ENCODE data around the gene KDM5B.

Gene KDM5B

DNA sequence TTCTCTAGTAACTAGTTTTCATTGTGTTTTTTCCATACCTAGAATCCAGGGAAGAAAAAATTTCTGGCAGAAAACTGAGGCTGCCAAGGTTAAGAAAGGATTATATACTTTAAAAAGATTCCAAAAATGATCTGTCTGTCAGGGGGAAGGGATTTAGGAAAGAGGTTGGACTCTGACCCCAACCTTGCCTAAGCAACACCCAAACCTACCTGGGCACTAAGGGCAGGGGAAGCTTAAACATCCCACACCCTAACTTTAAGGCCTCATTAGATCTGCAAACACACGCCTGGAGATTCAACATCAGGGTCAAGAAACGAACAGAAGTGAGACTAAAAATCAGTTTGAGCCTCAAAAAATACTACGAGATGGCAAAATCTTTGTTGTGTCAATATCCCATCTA lies 19.4 kb downstream of the KDM5B start:
- TF ChIP-seq, protein P1, sequence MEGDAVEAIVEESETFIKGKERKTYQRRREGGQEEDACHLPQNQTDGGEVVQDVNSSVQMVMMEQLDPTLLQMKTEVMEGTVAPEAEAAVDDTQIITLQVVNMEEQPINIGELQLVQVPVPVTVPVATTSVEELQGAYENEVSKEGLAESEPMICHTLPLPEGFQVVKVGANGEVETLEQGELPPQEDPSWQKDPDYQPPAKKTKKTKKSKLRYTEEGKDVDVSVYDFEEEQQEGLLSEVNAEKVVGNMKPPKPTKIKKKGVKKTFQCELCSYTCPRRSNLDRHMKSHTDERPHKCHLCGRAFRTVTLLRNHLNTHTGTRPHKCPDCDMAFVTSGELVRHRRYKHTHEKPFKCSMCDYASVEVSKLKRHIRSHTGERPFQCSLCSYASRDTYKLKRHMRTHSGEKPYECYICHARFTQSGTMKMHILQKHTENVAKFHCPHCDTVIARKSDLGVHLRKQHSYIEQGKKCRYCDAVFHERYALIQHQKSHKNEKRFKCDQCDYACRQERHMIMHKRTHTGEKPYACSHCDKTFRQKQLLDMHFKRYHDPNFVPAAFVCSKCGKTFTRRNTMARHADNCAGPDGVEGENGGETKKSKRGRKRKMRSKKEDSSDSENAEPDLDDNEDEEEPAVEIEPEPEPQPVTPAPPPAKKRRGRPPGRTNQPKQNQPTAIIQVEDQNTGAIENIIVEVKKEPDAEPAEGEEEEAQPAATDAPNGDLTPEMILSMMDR (IDR thresholded peaks at IDR 0.05; ENCODE audit: insufficient read depth, missing control alignments) = no peak
- FAIRE-seq (peak; percentile 6), DNase-seq (ENCODE audit: insufficient read length, low spot score) (no peak)

DNA sequence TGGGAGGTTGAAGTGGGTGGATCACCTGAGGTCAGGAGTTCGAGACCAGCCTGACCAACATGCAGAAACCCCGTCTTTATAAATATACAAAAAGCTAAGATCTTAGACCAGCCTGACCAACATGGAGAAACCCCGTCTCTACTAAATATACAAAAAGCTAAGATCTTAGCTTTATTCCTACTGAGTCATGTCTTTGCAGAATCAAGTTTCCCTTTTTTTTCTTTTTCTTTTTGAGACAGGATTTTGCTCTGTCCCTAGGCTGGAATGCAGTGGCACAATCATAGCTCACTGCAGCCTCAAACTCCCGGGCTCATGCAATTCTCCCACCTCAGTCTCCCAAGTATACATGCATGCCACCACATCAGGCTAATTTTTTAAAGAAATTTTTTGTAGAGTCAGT lies 21.4 kb downstream of the KDM5B start:
- TF ChIP-seq, protein P1 (IDR thresholded peaks at IDR 0.05; ENCODE audit: insufficient read depth, missing control alignments) = no peak
- FAIRE-seq (no peak), DNase-seq (ENCODE audit: insufficient read length, low spot score) (no peak)

DNA sequence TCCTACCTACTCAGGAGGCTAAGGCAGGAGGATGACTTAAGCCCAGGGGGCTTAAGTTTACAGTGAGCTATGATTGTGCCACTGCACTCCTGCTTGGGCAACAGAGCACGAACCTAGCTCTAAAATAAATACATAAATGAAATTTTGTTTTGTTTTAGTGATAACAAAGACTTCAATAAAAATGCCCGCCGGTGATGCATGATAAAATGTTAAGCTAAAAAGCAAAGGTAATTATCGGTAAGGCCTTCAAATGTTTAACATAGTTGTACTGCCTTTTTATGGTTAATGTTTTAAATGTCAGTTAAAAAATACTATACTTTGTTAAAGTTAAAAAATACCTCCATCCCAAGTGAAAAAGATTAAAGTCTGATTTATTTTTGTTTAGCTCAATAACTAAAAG lies 27.0 kb downstream of the KDM5B start:
- peak; percentile 85 for FAIRE-seq
- DNase-seq (ENCODE audit: insufficient read length, low spot score) = no peak
- TF ChIP-seq, protein P1 (IDR thresholded peaks at IDR 0.05; ENCODE audit: insufficient read depth, missing control alignments) = no peak

DNA sequence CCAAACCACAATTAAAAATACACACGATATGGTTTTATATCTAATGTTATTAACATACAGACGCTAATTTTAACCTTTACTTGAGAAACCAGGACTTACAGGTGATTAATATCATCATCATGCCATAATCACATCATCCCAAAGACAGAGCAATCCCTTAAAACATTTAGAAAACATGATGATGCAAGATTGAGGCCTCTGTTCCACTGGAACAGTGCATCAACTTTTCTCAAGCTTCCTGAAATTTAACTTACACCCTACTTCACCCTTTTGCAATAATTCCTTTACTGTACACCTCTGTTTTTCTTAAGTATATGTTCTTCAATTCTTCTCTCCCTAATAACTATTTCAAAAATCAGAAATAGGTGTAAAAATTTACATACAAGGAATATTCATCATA lies 38.1 kb downstream of the KDM5B start:
- no peak for FAIRE-seq
- TF ChIP-seq, protein P1 (IDR thresholded peaks at IDR 0.05; ENCODE audit: insufficient read depth, missing control alignments) = no peak

DNA sequence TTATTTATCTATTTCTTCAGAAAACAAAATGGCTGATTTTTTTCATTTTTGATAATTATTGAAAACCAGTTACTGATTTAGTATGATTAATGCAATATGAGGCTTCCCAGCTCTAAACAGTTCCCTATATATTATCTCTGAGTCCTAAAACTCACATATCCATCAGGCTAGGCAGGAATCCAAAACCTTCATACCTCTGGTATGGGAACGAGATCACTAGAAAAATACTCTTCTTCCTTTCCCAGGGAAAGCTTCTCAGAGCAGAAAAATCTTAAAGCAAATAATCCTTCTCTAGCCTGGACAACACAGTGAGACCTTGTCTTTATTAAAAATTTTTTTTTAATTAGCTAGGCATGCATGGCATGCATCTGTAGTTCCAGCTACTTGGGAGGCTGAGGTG lies 42.5 kb downstream of the KDM5B start:
- TF ChIP-seq, protein P1 (IDR thresholded peaks at IDR 0.05; ENCODE audit: insufficient read depth, missing control alignments) = no peak
- no peak for DNase-seq (ENCODE audit: insufficient read length, low spot score)
- FAIRE-seq = no peak

More for the DNA sequence above, 38.1 kb downstream of the KDM5B start:
- no peak for DNase-seq (ENCODE audit: insufficient read length, low spot score)

DNA sequence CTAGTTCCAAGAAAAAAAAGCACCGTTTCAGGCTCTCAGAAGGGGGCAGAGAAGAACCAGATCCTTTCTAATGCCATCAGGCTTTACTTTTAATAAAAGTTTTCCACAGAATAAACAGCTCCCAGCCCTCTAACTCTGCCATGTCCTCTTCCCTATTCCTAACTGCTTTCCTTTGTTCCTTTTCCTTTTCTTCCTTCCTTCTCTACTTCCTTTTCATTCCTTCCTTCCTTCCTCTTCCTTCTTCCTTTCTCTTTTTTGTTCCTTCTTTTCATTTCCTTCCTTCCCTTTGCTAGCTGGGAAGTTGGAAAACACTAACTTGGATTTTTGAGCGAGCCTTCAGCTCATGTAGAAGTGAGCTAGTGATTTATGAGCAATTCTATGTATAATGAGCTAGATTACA lies 46.2 kb downstream of the KDM5B start:
- FAIRE-seq = no peak
- DNase-seq (ENCODE audit: insufficient read length, low spot score) = no peak
- TF ChIP-seq, protein P1 (IDR thresholded peaks at IDR 0.05; ENCODE audit: insufficient read depth, missing control alignments) = no peak

DNA sequence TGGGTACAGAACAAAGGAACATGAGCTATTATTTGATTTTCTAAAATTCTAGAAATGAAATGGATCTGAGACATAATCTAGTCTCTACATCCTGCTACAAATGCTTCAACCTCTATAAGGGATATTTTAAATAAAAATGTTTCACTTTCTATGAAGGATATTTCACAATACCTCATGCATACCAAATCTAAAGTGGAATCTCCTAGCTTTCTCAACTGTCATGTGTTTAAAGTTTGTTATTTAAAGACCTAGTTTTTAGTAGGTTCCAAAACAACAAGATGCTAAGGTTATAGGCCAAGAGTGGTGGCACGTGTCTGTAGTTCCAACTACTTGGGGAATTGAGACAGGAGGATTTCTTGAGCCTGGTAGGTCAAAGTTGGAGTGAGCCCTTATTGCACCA lies 47.6 kb downstream of the KDM5B start:
- FAIRE-seq (no peak), DNase-seq (ENCODE audit: insufficient read length, low spot score) (no peak)
- TF ChIP-seq, protein P1 (IDR thresholded peaks at IDR 0.05; ENCODE audit: insufficient read depth, missing control alignments) = no peak
